GM21528 (cell line): ENCODE data around the gene TMEM30A.

ENCODE experiments used
- ATAC-seq: cut with Tn5 transposase; IDR thresholded peaks from one replicate; pipeline ENCODE4 v1.9.1; 2021; ENCODE audit warnings: mild to moderate bottlenecking, moderate library complexity; ENCODE audit not compliant: unreplicated experiment, low FRiP score

TMEM30A gene

DNA sequence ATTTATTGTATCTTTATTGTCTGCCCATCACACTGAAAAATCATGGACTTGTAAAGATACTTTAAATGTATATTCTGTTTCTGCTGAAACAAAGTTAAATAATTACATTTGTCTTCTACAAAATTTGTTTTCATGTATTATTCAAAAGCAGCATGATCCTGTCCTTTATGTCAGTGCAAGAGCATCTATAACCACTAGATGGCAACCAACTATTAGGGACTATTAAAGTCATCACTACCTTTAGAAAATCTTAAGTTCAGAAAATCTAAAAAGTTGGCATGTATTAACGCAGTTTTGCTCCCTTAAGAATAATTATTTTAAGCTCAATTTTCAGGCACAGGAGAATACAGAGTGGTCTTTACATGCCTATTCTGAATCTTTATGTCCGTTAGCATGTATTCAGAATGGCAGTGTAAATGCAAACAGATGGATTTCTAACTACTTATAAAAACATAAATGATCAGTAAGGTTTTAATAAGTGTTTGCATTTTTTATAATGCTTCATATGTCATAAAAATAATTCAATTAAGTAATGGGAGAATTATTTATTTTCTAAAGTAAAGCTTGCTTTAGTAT is 17.8 kb downstream of the TMEM30A start:
- peak; percentile 76 for ATAC-seq

DNA sequence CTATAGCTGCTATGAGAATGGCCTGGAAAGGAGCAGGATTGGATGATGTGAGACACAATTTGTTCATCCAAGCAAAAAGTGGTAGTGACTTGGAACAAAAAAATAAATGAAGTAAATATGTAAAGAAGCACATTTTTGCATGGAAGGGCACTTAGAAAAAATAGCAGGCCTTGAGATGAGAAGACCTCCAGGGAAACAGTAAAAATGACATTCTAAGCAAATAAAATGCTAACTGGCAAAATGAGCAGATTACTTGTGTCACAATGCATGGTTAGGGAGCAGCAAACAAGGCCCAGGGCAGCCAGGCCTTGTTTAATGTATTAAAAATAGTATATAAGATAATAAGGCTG is 21.2 kb downstream of the TMEM30A start:
- no peak for ATAC-seq

DNA sequence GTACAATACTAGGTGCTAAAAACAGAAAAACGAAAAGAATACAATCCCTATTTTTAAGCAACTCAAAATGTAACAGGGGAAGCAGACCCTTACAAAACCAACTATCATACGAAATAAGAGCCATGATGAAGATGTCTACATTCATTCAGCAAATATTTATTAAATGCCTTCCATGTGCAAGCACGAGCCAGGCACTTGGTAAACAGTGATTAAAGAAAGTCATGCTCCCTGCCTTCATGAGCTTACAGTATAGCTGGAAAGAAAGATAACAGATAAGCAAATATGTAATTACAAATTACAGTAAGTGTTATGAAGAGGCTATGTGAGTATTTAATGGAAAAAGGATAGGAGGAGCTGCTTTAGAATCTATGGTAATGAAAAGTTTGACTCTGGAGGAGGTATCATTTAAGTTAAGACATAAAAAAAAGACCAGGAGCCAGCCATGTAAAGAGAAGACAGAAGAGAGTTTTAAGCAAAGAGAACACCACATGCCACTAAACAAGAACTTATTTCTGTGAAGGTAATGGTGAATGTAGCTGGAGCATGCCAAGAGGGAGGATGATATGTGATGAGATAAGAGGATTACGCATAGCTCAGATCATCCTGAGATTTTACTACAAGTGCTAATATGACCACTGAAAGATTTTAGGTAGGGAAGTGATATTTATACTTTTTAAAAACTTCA is 21.7 kb downstream of the TMEM30A start:
- no peak for ATAC-seq

DNA sequence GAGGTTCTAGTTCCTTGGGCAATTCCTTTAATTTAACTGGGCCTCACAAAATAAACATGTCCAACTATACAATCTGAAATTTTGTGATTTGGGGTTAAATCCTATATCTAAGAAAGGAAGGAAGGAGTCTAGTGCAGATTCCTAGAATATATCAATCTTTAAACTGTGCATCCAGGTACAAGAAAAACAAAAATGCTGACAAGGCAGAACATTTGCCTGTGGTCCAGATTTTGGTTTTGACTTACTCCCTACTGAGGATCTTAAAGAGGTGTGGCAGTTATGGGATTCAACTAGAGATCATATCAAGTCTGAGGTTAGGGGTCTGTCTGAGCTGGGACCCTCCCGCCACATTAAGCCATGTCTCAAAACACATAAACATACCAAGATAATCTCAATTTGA is 23.3 kb downstream of the TMEM30A start:
- no peak for ATAC-seq

DNA sequence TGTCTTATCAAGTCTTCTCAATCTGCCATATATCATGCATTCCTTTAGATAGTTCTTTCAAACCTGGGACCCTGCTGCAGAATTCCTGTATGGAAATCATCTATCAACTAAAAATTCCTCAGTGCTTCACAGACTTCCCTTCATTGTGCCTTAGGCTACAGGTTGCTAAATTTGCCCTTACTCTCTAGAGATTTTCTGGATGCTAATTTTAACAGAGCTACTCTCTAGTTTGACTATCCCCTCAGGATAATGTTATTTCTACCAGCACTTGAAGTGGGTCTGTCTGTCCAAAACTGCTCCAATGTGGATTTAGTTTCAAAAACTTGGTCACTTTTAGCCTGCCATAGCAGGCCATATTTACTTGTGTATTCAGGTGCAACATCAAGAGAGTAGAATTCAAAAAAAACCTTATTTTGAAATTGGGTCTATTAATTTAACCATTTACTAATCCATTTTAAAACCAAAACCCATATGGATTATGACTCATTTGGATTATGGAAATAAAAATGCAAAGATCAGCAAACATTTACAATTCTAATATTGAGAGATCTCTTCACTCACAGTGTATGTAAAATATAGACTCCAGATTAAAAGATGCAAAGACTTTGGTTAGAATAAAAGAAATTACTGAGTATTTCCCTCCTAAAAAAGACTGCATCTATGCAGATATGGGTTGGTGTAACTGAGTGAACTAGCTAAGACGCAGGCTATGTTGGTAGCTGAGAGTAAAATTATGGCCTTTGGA is 27.1 kb downstream of the TMEM30A start:
- no peak for ATAC-seq

DNA sequence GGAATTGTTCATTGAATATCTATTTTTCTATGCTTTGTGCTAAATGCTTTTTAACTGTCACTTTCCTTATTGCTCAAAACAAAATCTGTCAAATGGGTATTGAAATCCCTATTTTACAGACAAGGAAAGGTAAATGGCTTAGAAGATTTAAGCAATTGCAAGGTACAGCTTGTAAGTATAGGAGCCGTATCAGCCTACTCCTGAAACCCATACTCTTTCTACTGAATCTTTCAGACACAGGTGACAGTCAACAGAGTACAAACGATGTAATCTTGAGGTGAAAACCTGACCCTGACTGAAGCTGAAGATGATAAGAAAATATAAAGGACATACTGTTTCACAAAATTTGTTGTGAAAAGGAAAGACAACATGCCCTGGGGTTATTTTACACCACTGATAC is 34.0 kb downstream of the TMEM30A start:
- ATAC-seq: no peak

DNA sequence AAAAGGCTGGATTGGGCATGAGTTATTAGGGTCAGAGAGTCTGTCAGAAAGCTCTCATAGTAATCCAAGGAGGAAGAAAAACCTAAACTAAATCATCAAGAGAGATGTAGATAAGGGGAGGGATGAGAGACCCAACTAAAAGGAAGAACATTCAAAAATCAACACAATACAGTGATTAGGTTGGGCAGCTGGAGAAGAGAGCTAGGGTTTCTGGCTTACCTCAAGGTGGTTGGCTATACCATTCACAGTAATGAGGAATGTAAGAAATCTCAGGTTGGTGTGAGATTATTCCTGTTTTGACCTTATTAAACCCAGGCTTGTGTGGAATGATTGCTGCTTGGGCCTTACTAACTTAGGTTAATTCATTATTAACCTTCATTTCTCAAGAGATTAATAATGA is 34.8 kb downstream of the TMEM30A start:
- ATAC-seq: no peak

DNA sequence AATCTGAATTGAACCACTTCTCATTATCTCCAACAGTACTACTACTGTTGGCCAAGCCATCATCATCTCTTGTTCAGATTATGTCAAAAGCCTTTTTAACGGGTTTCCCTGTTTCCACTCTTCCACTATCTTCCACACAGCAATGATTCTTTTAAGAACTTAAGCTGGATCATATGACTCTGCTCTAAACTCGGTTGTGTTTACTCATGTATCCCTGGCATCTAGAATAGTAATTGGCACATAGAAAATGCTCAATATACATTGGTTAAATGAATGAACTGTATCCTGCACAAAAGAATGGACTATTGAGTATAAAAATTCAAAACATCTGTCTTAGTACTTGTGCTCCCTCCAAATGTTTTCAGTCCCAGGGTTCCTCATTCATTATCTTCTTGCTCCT is 38.2 kb downstream of the TMEM30A start:
- ATAC-seq: no peak

DNA sequence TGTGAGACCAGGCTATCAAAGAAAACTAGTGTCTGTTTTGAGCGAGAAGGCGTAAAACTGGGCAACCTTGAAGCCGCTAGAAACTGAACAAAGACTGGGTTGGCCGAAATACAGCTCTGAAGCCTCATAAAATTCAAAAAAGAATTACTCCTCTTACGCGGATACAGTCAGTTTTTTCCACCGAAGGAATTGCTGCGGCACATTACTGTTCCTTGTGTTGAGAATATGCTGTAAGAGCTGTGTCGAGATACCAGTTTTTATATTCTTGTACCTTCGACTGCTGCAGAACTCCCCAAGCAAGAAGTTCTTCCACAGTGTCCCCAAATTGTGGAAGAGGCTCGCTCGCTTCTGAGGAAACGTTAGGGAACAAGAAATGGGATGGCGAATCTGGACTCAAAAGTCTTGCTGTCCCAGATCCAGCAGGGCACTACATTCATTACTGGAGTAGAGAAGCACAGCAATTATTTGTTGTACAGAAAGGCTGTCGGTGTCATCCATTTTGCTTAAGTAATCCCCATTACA is 40.5 kb downstream of the TMEM30A start:
- peak; percentile 13 for ATAC-seq

DNA sequence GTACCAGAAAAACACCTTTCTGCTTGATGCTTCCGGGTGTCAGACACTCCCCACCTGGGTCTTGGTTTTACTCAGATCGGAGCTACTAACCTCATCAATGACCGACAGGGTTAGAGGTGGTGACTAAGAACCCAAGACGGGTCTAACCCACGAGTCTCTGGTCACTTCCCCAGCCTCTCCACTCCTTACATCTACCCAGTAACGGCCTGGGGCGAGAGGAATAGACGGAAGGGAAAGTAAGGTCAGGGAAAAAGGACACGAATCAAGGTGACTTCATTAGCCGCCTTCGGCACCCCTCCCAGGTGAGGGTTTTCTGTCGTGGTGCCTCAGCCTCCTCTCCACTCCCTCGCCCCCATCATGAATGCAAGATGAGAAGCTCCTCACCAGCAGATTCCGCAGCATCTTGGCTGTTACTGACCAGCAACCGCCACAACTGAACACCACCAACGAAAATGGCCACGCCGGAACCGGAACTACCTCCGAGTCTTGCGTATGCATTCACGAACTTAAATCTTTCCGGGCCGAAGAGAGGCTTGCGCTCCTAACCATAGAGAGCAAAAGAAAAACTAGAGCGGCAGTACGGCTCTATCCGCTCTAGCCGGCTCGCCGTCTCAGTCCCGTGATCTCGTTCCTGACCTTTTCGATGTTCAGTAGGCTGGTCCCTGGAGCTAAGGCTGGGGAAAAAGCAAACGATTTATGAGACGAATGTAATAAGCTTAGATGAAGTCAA is 41.1 kb downstream of the TMEM30A start, which contains the start of gene COX7A2:
COX7A2 (minus strand) TSS at position 469 of the 730 bp plus-strand sequence; CDS start at position 402, 67 bp downstream.
- peak; percentile 98 for ATAC-seq

DNA sequence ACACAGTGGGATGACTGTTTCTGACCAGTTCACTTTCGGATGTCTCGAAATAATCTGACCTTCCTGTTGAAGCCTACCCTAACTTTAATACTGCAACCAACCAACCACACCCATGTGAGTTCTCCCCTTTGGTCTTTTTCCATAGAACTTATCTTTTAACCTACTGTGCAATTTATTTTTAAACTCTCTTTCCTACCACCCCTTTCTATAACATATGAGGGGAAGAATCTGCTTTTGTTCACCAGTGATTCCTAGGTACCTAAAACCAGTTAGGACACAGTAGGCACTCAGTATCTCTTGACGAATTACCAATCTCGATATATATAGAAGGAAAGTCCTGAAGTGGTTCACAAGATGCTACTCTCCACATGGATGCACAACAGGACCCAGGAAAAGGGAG is 48.0 kb downstream of the TMEM30A start:
- no peak for ATAC-seq

DNA sequence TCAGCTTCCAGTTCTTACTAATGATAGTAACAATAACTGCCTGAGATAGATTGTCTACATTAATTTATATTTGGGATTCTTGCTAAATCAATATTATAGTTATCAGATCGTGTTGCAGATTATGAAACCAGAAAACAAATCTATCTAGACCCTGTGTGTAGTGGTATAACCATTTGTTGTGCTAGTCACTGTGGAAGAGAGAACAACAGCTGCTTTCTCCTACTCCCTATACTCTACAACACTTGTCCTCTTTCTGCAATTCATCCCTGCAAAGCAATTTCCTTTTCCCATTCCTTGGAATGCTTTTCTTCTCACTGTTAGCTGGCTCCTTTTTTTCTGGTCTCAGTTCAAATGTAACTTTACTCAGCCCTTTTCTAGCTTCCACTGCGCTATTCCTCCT is 49.3 kb downstream of the TMEM30A start:
- ATAC-seq: no peak

DNA sequence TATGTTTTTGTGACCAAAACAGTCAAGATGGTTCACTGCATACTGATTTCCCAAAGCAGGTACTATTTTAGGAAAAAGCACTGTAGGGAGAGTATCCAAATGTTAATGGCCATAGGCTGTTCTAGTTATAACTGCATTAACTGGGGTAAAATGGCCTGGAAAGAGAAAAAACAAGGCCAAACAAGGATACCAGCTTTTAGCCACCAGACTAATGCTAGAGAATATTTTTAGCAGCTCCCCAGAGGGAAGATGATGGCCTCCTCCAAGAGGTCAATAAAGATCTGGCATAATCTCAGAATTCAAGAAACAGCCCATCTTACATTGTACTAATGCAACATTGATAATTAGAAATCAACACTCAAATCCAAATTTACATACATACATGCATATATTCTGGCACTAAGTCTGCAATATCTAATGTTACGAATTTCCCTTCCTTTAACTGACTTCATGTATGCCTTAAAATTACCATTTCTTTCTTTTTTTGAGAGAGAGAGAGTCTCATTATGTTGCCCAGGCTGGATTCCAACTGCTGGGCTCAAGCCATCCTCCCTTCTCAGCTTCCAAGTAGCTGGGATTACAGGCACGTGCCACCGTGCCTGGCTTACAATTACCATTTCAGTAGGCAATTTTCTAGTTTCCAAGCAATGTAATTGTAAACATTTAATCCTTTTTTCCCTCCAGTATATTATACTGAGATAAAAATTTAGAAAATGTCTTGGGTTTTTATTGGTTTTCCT is 50.3 kb downstream of the TMEM30A start:
- ATAC-seq: no peak

DNA sequence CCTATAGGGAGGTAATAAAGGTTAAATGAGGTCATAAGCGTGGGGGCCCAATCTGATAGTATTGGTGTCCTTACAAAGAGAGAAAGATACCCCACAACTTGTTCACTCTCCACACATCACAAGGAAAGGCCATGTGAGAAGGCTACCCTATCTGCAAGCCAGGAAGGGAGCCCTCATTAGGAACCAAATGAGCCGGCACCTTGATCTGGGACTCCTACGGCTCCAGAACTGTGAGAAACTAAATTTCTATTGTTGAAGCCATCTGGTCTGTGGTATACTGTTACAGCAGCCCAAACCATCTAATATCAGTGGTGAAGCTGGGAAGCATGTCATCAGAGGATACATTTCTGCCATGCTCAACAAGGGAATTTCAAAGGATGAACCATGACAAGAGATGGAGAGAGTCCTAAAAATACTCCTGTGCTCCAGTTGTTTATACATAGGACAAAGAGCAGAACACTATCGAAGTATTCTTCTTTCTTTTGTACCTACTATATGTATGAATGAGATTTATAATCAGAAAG is 51.4 kb downstream of the TMEM30A start:
- ATAC-seq: no peak

DNA sequence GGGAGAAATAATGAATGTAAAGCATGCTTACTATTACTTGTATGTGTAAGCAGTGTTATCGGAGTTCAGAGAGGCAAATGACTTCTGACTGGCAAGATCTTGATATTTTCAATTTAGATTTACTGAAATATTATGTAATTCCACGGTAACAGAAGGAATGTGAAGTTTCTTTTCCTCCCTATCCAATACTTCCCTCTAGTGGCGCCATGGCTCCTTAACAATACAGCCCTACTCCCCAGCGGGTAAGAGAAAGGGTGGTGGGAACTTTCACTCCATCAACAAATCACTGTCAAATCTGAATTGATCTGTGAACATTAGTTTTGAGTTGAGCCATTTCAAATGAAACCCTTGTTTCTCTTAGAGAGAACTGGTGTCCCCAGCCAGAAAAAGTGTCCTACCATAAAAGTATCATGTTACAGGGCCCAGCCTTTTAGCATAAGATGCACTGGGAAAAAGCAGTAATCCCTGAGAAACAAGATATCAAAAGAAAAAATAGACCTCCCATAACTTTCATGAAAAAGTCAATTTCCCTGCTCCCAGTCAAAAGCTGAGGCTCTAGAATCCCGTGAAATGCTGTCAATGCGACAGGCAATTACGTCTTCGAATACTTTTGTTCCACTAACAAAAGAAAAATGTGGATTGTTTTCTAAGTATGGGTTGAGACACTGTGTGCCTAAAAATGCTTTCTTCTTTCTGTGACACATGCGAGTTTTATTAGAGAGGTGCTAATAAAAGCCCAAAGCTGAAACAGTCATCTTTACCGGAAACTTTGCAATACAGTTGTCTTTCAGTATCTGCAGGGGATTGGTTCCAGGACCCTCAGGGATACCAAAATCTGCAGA is 53.9 kb downstream of the TMEM30A start:
- no peak for ATAC-seq

DNA sequence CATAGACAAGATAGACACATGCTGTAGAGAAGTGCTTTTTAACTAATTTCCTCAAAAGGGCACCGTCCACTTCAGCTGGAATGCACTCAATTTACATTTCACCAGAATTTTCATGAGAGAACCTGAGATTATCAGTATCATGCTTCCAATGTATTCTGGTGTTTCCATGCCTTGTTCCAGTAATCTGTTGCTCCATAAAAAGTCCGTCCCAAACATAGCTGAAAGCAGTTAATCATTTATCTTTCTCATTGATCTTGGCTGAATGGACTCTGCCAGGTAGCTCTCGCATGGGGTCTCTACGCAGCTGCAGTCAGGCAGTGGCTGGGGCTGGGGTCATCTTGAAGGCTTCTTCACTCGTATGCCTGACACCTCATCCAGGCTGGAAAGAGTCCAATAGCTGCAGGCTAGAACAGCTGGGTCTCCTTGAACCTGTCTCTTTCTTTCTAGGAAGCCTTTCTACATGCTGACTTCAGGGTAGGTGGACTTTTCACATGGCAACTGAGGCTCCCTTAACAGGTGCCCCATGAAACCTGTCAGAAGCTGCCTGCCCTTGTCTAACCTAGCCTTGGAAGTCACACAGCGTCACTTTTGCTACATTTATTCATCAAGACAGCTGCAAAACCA is 60.2 kb downstream of the TMEM30A start:
- no peak for ATAC-seq

DNA sequence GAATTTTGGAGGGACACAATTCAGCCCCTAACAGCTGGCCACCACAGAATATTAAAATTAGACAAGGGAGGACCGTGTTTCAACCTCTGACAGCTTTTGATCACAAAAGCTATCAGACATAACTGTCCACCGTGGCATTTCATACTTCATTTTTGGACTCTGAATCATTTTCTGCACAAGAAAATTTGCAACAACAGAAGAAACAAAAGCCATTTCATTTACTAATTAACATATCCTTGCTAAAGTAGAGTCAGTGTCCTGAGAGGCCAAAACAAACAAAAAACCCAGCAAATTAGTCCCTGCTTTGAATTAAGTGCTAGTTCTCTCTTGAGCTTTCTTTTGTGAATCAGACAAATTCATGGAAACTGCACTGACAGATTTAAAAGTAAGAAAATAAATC is 61.2 kb downstream of the TMEM30A start:
- ATAC-seq: no peak

DNA sequence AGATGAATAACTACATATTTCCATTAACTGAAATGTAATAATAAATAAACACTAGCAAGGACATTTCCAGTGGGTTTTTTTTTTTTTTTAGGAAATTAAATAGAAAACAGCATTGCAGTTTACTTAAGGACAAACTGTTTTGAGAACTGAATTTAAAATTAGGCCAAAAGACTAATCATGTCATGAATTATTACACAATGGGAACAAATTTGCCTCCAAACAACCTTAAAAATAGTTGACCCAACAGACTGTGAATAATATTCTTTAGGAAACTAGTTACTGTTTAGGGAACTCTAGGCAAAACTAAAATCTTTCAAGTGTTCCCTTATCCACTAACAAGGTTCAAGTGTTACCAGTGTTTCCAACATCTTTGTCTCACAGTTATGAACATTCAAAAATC is 62.3 kb downstream of the TMEM30A start:
- no peak for ATAC-seq

DNA sequence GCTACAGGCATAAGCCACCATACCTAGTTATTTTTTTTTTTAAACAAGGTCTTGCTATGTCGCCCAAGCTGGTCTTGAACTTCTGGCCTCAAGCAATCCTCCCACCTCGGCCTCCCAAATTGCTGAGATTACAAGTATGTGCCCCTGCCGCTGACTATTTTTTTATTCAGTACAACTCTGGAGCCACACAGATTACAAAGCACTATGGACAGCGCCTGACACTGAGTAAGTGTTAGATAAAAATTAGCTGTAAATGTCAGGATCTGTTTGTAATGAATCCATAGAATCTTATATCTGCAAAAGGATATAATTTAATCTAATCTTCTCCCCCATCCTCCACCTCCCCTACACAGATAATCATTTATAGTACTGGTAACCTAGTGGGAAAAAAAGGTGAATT is 63.5 kb downstream of the TMEM30A start:
- no peak for ATAC-seq
